ENCODE results near the gene ACACA.

Gene ACACA

GRCh38 chr17:37292429-37293139 is 114.1 kb downstream of the ACACA start:
- DNase-seq (ENCODE audit: low read depth in 2 of 2): peak in 1 of 2 experiments; percentile 7

DNA sequence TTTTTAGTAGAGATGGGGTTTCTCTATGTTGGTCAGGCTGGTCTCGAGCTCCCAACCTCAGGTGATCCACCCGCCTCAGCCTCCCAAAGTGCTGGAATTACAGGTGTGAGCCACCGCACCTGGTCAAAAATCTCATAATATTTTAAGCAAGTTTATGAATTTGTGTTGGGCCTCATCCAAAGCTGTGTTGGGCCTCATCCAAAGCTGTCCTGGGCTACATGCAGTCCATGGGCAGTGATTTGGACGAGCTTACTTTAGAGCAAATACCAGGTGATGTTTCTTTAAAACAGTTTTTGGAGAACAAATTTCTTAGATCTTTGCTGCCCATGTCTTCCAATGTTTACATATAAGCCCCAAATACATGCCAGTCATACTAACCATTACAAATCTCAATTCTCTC is 115.3 kb downstream of the ACACA start:
- DNase-seq (ENCODE audit: low read depth in 2 of 2): no peak

DNA sequence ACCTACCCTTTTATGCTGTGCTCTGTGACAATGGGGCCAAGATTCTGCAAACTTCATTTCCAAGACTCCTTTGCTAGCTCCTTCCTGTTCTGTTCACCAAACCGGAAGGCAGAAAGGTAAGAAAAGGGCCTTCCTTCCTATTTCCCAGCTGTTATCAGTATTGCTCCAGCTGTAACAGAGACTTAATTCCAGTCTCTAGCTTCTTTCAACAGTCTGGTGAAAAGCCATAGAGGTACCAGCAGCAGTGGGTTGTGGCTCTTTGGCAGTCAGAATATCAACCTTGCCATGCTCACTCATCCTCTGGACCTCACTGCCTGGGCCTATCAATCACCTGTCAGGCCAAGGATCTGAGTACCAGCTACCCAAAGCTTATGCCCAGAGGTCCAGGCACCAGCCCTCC is 120.2 kb downstream of the ACACA start:
- DNase-seq (ENCODE audit: low read depth in 2 of 2): no peak

DNA sequence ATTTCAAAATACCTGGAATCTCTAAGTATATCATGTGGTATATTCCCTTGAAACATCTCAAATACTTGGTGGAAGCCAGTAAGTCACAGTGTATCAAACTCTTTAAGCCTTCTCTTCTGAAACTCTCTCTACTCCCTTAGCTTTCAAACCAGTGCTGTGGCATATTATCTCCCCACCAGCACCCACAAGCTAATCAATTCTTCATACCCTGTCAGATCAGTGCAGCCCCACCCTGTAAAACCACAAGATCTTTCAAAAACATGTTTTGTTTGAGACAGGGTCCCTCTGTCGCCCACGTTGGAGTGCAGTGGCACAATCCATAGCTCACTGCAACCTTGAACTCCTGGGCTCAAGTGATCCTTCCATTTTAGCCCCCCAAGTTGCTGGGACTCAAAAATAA is 122.4 kb downstream of the ACACA start:
- no peak for DNase-seq (ENCODE audit: low read depth in 2 of 2)

DNA sequence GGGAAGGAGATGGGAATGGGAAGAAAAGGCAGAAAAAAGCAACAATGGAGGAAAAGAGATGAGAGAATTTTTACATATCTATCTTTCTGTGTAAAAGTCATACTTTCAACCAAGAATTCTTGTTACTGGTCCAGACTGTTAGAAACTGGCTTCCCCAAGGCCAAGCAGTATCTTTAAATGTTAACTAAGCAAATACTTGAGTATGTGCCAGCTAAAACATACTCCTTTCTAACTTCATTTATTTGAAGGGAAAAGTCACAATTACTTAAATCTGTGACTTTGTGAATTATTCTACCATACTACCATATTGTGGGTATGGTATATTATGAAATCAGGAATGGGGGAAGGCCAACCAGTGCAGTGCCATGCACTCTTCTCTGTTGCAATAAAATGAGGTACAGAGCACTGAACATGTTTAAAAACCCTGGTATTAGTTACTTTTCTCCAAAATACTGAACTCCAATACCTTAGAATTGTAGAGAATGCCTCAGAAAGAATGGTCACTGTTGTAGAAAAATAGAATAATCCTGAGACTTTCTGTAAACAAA is 123.1 kb downstream of the ACACA start:
- DNase-seq (ENCODE audit: low read depth in 2 of 2): no peak

- no peak for DNase-seq (ENCODE audit: low read depth in 2 of 2)
Observed at GRCh38 chr17:37280841-37281240, 125.8 kb downstream of the ACACA start.

- no peak for DNase-seq (ENCODE audit: low read depth in 2 of 2)
Observed at GRCh38 chr17:37278247-37278894, 128.3 kb downstream of the ACACA start.

GRCh38 chr17:37276475-37276874 is 130.2 kb downstream of the ACACA start:
- DNase-seq (ENCODE audit: low read depth in 2 of 2): no peak

- DNase-seq (ENCODE audit: low read depth in 2 of 2): no peak
Observed at GRCh38 chr17:37274461-37274860, 132.2 kb downstream of the ACACA start.

- no peak for DNase-seq (ENCODE audit: low read depth in 2 of 2)
Observed at GRCh38 chr17:37273409-37274051, 133.1 kb downstream of the ACACA start.

DNA sequence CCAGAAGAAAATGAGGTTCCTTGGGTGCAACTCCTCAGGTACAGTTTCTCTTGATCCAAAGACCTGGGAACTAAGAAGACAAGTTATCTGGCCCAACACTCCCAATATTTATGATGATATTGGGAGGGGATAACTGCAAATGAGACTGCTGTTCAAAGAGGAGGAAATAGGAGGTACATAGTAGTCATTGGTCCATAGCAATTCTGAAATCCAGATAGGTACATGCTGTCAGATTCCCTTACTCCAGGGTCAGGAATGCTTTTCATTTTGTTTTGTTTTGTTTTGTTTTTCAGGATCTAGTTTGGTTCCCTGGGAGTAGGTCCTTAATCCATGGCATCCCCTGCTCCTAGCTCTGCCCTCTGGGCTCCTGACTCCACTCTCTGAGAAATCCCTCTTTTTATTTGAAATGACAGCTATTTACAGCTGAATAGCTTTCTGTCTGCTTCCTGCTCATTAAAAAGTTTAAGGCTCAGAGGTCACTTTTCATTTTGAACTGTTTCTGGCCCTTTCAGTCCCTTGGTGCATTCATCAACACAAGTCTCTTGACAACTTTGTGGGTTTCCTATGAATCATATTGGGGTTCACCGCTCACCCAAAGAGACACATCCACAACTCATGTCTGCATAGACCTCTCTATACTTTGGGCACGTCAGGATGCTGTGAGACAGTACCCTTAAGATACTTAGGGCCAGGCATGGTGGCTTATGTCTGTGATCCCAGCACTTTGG is 141.0 kb downstream of the ACACA start:
- DNase-seq (ENCODE audit: low read depth in 2 of 2): no peak

DNA sequence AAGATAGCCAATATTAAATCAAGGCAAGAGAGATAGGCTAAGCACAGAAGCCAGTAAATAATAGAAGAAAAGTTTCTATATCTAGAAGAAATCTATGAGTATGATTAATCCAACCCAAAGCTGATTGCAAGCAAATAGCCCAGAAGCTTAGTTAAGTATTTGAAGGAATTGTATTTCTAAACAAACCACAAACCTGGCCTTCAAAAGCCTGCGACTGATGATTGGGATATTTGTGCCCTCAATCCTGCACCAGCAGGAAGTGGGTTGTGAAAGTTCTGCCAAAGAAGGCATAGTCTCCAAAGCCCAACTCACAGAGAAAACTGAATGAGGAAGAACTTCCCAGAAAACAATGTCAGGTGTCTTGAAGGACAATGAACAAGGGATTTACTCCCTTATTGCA is 145.3 kb downstream of the ACACA start:
- DNase-seq (ENCODE audit: low read depth in 2 of 2): no peak

- peak in 1 of 2 experiments; percentile 3 for DNase-seq (ENCODE audit: low read depth in 2 of 2)
Observed at GRCh38 chr17:37259030-37259735, 147.5 kb downstream of the ACACA start.

- DNase-seq (ENCODE audit: low read depth in 2 of 2): no peak
Observed at GRCh38 chr17:37256627-37257026, 150.0 kb downstream of the ACACA start.

- no peak for DNase-seq (ENCODE audit: low read depth in 2 of 2)
Observed at GRCh38 chr17:37255432-37255831, 151.2 kb downstream of the ACACA start.

DNA sequence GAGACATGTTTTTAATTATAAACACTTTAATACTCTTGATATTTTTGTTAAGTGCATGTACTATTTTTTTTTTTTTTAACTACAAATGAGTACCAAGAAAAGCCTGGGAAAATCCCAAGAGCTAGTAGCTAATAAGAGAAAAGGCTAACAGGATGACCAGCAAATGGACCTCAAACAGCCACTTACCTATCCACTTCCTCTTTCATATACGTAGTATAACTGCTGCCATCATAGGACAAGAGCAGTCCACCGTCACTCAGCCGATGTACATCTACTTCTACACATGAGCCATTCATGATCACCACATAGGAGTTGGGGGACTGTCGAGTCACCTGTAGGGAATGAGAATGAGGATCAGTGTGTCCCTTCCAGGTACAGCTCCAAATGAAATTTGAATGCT is 158.8 kb downstream of the ACACA start:
- DNase-seq (ENCODE audit: low read depth in 2 of 2): no peak

DNA sequence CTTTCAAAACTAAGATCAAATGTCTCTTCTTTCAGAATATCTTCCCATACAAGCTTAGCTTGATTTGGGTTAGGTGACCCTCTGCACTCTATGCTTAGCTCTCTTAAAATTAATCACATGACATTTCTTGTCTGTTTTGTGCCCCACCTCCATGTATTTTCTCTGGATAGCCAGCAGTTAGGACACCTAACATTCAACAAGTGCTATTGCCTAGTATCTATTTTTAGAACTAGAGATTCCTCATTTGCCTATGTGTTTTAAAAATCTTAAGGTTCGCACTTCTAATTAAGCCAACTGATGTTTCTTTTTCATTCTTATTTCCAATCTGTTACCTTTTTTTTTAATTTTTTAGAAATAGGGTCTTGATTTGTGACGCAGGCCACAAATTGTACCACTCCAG is 160.6 kb downstream of the ACACA start:
- no peak for DNase-seq (ENCODE audit: low read depth in 2 of 2)

DNA sequence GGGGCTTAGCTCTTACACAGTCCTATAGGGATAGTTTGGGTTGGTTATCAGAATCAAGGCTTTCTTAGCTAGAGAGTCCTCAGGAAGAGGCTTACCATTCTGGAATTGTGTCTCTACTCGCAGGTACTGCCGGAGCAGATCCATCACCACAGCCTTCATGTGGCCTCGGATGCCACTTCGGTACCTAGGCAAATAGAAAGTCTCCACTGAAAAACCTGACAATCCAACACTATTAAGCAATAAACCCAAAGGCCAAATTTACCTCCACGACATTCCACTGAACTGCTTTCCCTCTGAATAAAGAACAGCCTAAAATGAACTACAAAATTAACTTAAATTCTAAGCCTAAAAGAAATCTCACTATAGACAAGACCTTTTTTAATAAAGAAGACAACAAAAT is 166.3 kb downstream of the ACACA start:
- no peak for DNase-seq (ENCODE audit: low read depth in 2 of 2)

DNA sequence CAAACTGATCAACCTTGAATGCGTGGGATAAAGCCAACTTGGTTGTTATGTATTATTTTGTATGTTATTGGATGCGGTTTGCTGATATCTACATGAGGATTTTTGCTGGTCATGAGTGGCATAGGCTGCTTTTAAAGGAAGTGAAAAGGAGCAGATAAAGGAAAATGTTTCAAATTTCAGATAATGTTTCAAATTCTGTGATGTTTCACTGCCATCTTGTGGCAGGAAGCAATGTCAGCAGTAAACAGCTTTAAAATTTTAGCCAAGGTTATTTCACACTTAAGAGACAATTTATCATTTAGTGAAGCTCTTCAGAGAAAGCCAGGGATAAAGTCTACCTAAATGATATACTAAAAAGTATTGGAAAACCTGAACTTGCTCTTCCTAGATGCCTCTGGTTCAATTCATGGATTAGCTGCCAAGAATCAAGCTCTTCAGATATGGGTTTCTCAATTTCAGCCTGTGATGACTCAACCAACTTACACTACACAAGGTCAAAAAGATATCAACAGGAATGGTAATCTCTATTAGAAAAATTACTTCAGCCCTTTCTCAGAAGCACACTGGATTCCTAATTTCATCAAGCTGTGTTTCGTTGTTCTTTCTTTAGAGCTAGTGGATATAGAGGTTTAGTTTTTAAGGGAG is 166.8 kb downstream of the ACACA start:
- DNase-seq (ENCODE audit: low read depth in 2 of 2): peak in 1 of 2 experiments; percentile 3

GRCh38 chr17:37234106-37234505 is 172.5 kb downstream of the ACACA start:
- DNase-seq (ENCODE audit: low read depth in 2 of 2): no peak

DNA sequence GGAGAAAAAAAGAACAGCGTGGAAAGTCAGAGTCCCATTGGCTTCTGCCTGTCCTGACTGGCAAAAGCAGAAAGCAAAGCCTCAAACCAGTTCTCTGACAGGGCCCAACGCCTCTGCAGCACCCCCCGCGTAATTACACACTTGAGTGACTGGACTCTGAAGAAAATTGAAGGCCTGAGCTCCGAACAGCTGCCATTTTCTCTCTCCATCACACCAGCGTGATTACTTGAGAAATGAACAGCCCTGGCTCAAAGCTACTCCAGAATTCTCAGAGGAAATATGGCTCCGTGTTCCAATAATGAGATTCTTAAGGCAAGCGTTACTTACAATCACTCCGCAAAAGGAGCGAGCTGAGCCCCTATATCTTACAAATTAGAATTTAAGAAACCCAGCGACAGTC is 173.6 kb downstream of the ACACA start:
- no peak for DNase-seq (ENCODE audit: low read depth in 2 of 2)
